Dedifferentiated amniotic fluid mesenchymal stem cell (primary cell): ENCODE measurements around the gene OPCML.

Experiments used
- DNase-seq: peaks from one replicate; pipeline ENCODE4 v3.0.0-alpha.2; 2016; ENCODE audit errors: extremely low spot score

Gene OPCML

DNA sequence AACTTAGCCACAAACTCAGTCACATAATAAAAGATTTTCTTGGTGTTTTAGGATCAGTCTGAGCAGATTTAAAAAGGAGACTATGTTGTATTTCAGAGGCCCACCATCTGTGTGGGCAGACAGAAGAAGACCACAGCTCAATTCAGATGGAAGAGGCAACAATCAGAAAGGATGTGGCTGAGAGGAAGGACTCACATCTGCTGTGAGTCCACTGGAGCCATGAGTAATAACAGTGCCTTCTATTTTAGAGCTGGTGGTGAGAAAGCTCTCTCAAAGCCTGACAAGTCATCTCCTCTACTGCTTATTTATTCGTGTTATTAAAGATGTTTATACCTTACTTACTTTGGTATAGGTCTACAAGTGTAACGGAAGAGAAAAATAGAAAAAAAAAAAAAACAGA lies 357.2 kb downstream of the OPCML start:
- no peak for DNase-seq

- DNase-seq, result no peak
Measured at GRCh38 chr11:133173810-133174412, 358.4 kb downstream of the OPCML start.

GRCh38 chr11:133172349-133172748 lies 360.0 kb downstream of the OPCML start:
- DNase-seq, result no peak

DNA sequence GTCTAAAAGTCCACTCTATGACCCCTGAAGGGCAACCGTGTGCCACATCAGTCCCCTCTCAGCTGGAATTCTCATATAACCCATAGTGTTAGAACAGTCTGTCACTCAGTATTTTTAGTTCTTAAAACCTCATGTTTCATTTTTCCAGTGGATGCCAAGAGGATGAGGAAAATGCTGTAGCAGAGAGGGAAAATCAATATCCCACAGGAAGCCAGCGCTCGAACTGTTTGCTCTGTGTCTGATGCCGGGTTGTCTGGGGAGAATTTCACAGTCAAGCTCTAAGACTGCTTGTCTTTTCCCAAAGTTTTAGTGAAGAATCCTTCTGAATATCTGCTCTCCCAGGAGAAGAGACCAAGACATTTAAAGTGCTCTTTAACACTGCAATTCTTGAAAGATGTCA lies 360.9 kb downstream of the OPCML start:
- DNase-seq, result no peak

DNA sequence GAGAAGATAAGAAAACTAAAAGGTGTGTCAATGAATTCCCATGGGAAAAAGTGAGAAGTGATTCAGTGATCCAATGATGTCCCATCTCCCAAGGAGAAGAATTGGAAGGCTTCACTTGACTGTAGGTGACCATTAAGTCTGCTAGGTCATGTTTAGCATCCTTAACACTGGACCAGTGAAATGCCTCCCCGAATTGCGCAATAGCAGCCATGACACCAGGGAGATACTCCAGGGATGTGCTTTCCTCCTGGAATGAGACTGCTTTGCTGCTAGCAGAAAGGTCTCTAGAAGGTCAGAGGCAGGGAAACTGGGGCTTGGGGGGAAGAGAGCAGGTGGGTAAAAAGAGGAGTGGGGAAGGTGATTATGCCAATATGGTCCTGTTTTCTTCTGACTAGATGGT lies 364.3 kb downstream of the OPCML start:
- DNase-seq, result no peak

DNA sequence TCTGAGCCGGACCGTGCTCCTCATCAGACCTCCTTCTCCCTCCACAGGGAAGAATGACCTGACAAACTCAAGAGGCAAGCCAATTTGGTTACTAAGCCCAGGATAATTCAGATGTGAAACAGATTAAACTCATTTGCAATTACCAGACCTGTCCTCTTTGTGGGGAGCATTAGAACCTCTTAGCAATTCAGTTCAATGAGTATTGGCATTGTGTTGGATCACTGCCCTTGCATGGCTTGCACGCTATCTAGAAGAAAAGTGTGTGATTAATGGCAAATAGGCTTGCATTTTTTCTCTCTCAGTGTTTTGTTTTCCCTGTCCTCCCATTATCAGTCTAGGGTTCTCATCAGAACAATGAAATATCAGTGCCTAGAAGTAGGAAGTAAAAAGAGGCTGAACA lies 365.6 kb downstream of the OPCML start:
- DNase-seq, result no peak

- DNase-seq, result no peak
Measured at GRCh38 chr11:133164986-133165385, 367.3 kb downstream of the OPCML start.

DNA sequence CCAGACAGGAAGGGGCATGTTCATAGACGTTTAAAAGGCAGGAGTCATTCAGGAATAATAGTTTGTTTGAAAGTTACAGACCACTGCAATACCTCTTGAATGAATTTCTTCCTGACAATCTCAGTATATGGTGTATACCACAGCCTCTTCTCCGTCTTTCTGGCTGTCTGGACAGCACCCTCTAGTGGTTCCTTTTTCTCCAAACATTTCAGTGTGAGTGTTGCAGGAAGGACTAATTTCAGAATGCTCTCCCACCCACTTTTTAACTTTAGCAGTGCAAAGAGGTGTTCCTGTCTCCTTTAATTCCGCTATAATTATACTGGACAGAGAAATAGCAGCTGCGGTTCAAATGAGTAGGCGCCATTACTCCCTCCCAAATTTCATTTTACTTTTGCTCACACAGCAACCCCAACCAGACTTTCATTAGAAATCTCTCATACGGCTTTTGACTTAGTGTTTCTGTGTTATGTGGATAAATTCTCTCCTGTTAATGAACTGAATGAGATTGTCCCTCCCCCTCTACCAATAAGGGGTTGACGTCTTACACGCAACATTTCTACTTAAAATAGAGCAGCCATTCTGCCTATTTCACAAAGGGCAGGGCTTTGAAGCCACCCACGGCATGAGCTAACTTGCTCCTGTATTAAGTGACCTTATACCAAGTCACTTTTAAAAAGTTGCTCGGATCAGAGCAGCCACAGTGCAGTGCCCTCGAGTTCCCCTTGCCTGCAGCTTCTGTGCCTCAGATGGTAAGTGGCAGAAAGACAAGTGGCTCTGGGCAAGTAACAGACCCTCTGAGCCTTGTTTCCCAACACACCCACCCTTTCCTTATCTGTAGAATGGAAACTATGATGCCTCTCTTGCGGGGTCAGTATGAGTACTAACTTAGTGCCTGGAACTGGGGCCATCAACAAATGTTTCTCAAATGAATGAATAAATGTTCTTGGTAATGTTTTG lies 368.6 kb downstream of the OPCML start:
- peak; percentile 46 for DNase-seq

GRCh38 chr11:133162227-133162626 lies 370.1 kb downstream of the OPCML start:
- DNase-seq, result no peak

DNA sequence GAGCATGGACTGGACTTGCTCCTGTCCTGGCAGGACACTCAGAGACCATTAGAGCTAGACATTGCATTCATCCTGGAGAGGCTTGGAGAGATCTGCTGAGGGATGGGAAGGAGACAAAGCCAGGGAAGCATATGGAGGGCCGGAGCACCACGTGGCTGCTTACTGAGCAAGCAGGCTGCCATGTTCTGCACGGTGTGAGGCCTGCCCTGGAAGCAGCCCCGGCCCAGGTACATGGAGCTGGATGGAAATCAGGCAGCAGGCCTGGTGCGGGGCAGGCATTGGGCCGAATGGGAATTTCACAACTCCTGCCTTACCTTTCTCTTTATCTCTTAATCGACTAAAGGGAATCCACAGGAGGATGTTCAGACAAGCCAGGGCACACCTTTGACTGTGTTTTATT lies 371.5 kb downstream of the OPCML start:
- no peak for DNase-seq

- no peak for DNase-seq
Measured at GRCh38 chr11:133156986-133157745, 375.1 kb downstream of the OPCML start.

DNA sequence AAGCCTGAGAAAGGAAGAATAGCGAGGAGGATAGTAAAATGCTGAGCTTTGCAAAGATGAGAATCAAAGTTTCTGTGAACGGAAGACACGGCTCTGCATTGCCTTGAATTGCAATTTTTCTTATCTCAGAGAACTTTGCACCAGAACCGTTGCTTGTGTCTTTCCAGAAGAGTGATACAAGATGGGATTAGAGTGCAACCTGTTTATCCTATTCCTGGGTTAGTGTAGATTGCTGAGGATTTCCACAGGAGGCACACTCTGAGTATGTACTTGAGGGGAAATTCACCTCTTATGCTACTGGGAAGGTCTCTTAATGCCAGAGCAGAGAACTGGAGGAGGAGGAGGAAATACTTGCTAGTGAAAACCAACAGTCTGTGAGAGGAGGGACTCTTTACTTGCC lies 377.5 kb downstream of the OPCML start:
- DNase-seq, result no peak

- DNase-seq, result no peak
Measured at GRCh38 chr11:133154076-133154475, 378.2 kb downstream of the OPCML start.

- no peak for DNase-seq
Measured at GRCh38 chr11:133153031-133153430, 379.3 kb downstream of the OPCML start.

DNA sequence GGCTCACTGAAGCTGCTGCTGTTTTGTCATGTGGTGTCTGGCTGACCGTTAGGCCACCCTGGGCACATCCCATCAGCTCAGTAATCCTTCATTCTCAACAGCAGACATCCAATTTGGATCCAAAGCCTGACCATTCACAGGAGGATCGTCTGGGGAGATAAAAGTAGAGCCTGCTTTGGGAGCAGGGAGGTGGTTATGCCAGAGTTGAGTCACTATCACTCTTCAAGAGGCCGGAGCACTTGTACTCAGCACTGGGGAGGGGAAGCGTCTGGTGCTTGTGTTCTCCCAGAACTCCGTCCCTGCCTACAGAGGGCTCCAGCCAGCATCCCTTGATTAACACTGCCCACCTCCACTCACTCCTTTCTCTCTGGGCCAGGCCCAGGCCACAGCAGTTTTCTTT lies 382.6 kb downstream of the OPCML start:
- no peak for DNase-seq

GRCh38 chr11:133147625-133148024 lies 384.7 kb downstream of the OPCML start:
- no peak for DNase-seq

DNA sequence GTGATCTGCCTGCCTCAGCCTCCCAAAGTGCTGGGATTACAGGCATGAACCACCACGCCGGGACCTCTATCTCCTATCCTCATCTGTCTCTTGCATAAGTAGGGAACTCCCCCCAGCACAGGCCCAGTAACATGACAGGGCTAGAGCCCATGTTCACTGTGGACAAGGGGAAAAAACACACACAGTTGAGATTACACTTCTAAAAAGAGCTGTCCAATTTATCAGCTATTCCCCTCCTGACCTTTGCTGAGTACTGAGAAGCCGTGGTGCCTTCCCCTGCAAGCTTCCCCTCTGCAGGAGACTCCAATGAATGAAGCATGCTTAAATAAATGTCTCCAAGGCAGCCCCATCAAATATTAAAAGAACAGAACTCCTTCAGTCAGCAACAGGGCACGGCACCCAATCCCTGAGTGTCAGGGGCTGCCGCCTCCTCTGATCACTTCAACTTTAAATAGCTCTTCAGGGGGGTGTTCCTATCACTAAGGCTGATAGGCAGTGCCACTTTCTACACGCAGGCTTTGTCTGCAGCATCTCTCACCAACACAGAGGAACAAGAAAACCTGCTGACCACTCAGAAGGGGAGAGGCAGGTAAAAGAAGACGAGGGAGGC lies 385.5 kb downstream of the OPCML start:
- no peak for DNase-seq

DNA sequence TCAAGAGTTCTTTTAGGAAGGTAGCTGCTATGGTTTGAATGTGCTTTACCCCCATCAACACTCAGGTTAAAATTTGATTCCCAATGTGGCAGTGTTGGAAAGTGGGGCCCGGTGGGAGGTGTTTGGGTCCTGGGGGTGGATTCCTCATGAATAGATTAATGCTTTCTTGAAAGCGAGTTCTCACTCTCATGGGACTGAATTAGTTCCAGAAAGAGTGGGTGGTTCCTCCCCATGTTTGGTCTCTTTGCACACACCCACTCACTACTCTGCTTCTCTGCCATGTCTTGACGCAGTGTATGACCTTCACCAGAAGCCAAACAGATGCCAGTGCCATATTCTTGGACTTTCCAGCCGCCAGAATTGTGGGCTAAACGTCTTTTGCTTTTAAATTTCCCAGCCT lies 394.4 kb downstream of the OPCML start:
- DNase-seq, result no peak

DNA sequence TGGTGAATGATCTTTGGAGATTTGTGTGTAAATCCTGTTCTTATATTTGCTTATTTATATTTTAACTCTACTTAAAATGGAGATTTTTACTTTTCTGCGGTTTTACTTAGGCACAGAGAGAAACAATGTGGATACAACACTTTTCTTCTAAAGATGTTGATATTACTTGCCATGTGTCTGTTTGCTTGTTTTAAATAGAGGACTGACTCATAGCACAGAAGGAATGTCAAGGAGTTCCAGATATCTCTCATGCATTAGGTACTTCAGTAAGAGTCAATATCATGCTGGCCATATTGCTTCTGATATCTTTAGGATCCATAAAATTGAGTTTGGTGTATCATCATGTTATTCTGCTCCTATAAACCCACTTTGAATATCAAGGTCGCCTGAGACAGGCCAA lies 395.0 kb downstream of the OPCML start:
- DNase-seq, result no peak

DNA sequence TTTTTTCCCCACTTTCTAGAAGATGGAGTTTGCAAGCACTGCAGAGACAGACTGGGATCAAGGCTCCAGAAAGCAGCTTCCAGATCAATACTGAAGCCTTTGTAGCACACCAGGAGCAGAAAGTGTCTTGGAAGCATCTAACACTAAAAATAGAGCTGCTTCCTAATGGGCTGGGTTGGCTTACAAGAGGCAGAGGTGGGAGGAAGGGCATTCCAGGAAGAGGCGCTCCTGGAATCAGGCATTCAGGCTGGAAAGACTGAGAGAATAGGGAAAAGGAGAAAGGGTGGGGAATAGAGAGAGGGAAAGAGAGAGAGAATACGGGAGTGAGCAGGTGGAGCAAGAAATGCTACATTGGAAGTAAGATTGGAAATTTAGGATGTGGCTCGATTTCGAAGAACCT lies 395.9 kb downstream of the OPCML start:
- no peak for DNase-seq

DNA sequence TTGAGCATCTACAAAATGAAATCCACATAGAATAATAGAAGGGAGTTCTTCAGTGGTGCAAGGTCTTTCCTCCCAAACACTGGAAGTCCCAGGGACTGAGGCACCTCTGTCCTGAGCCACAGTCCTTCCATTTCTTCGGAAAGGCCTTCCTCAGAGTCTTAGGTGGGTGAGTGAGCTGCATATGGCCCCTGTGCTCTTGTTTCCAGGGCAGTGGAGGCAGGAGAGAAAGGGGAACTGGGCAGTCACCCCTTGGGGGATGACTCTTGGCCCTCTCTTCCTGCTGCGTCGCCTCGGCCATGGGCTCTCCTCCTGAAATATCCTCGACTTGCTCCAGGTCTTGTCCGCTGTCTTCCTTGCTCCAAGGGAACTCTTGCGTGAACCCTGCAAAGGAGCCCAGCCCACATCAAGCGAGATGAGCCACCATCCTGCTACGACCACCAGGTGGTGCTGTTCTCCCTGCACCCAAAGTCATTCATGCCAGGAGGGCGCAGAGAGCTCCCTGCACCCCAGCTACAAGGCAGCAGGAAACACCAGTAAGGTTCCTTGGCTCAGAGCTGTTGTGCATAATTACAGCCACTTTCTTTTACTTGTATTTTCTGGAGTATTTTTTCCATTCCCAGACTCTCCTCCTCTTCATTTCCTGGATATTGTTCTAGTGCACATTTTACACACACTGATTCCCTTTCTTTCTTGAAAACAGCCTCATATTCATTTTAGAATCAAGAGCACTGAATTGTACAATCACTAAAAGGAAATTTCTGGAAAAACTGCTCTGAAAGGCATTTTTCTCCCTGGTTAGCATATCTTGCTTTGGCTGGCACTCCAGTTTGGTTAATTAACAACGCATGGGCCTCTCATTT lies 397.8 kb downstream of the OPCML start:
- no peak for DNase-seq
